ENCODE data around the gene MEF2C.

The MEF2C gene

GRCh38 chr5:88708021-88708420 lies 175.0 kb downstream of the MEF2C start:
- no peak for DNase-seq (ENCODE audit: low read depth)
- no peak for TF ChIP-seq CTCF (conservative IDR thresholded peaks at IDR 0.05; ENCODE audit: low read length)
- H3K4me3 ChIP-seq (ENCODE audit: low read length): no peak overlapping the region

- no peak for TF ChIP-seq CTCF (conservative IDR thresholded peaks at IDR 0.05; ENCODE audit: low read length)
- H3K4me3 ChIP-seq (ENCODE audit: low read length): no peak overlapping the region
- peak; percentile 43 for DNase-seq (ENCODE audit: low read depth)
Measured at GRCh38 chr5:88707216-88707965, 175.6 kb downstream of the MEF2C start.

GRCh38 chr5:88702332-88702731 lies 180.7 kb downstream of the MEF2C start:
- no peak for DNase-seq (ENCODE audit: low read depth)
- no peak for TF ChIP-seq CTCF (conservative IDR thresholded peaks at IDR 0.05; ENCODE audit: low read length)
- H3K4me3 ChIP-seq (ENCODE audit: low read length): no peak overlapping the region

GRCh38 chr5:88700121-88700520 lies 182.9 kb downstream of the MEF2C start:
- no peak for TF ChIP-seq CTCF (conservative IDR thresholded peaks at IDR 0.05; ENCODE audit: low read length)
- no peak for DNase-seq (ENCODE audit: low read depth)
- H3K4me3 ChIP-seq (ENCODE audit: low read length): no peak overlapping the region

- TF ChIP-seq CTCF (conservative IDR thresholded peaks at IDR 0.05; ENCODE audit: low read length): no peak
- no peak overlapping the region for H3K4me3 ChIP-seq (ENCODE audit: low read length)
- no peak for DNase-seq (ENCODE audit: low read depth)
Measured at GRCh38 chr5:88698290-88698689, 184.7 kb downstream of the MEF2C start.

- no peak for DNase-seq (ENCODE audit: low read depth)
- no peak overlapping the region for H3K4me3 ChIP-seq (ENCODE audit: low read length)
- no peak for TF ChIP-seq CTCF (conservative IDR thresholded peaks at IDR 0.05; ENCODE audit: low read length)
Measured at GRCh38 chr5:88696466-88696865, 186.5 kb downstream of the MEF2C start.

GRCh38 chr5:88695931-88696330 lies 187.1 kb downstream of the MEF2C start:
- DNase-seq (ENCODE audit: low read depth): no peak
- no peak for TF ChIP-seq CTCF (conservative IDR thresholded peaks at IDR 0.05; ENCODE audit: low read length)
- no peak overlapping the region for H3K4me3 ChIP-seq (ENCODE audit: low read length)

All from AG10803 (cell line).